ENCODE data around the gene GAST.

Gene GAST

GRCh38 chr17:41738801-41739112, 26.6 kb downstream of the GAST start:
- no peak overlapping the region for H3K4me2 ChIP-seq (ENCODE audit: low read depth, low read length, poor library complexity, severe bottlenecking)
- no peaks in the 10 kb centered on the region for H3K9me3 ChIP-seq (ENCODE audit: insufficient read depth, low read length)
- no peak overlapping the region for H3K27ac ChIP-seq (ENCODE audit: low read depth, low read length)
- no peaks in the 10 kb centered on the region for H3K79me2 ChIP-seq (ENCODE audit: insufficient read depth, low read length)
- no peak overlapping the region for H3K4me3 ChIP-seq (ENCODE audit: insufficient read depth, low read length, poor library complexity, severe bottlenecking)
- peak overlapping the region; percentile 89 for H2AFZ ChIP-seq (ENCODE audit: low read depth, low read length, severe bottlenecking)
- H4K20me1 ChIP-seq (ENCODE audit: low read depth, low read length): no peaks in the 10 kb centered on the region
- no peaks in the 10 kb centered on the region for H3K27me3 ChIP-seq (ENCODE audit: low read length)
- H3K9me2 ChIP-seq (replicated peaks; ENCODE audit: insufficient read depth, low read length): no peaks in the 10 kb centered on the region
- no peaks in the 10 kb centered on the region for H3K36me3 ChIP-seq (ENCODE audit: low read length)
- no peak overlapping the region for H3K9ac ChIP-seq (ENCODE audit: low read length)
- TF ChIP-seq CTCF (IDR thresholded peaks at IDR 0.05; ENCODE audit: insufficient read depth, low read length, poor library complexity, severe bottlenecking) (no peak), EZH2phosphoT487 (conservative IDR thresholded peaks at IDR 0.05; ENCODE audit: low read length) (no peak)
- no peaks in the 10 kb centered on the region for H3F3A ChIP-seq (ENCODE audit: insufficient read depth)

- TF ChIP-seq CTCF (IDR thresholded peaks at IDR 0.05; ENCODE audit: insufficient read depth, low read length, poor library complexity, severe bottlenecking) (no peak), EZH2phosphoT487 (conservative IDR thresholded peaks at IDR 0.05; ENCODE audit: low read length) (no peak)
- H3K9me3 ChIP-seq (ENCODE audit: insufficient read depth, low read length): no peaks in the 10 kb centered on the region
- no peak overlapping the region for H2AFZ ChIP-seq (ENCODE audit: low read depth, low read length, severe bottlenecking)
- no peaks in the 10 kb centered on the region for H3F3A ChIP-seq (ENCODE audit: insufficient read depth)
- no peaks in the 10 kb centered on the region for H3K27me3 ChIP-seq (ENCODE audit: low read length)
- no peaks in the 10 kb centered on the region for H3K36me3 ChIP-seq (ENCODE audit: low read length)
- no peaks in the 10 kb centered on the region for H3K79me2 ChIP-seq (ENCODE audit: insufficient read depth, low read length)
- H3K4me3 ChIP-seq (ENCODE audit: insufficient read depth, low read length, poor library complexity, severe bottlenecking): no peak overlapping the region
- no peak overlapping the region for H3K4me2 ChIP-seq (ENCODE audit: low read depth, low read length, poor library complexity, severe bottlenecking)
- no peak overlapping the region for H3K27ac ChIP-seq (ENCODE audit: low read depth, low read length)
- no peaks in the 10 kb centered on the region for H4K20me1 ChIP-seq (ENCODE audit: low read depth, low read length)
- H3K9me2 ChIP-seq (replicated peaks; ENCODE audit: insufficient read depth, low read length): no peaks in the 10 kb centered on the region
- H3K9ac ChIP-seq (ENCODE audit: low read length): no peak overlapping the region
Measured at GRCh38 chr17:41739661-41740352, 27.7 kb downstream of the GAST start.

- TF ChIP-seq CTCF (IDR thresholded peaks at IDR 0.05; ENCODE audit: insufficient read depth, low read length, poor library complexity, severe bottlenecking) (no peak), EZH2phosphoT487 (conservative IDR thresholded peaks at IDR 0.05; ENCODE audit: low read length) (no peak)
- no peak overlapping the region for H3K9ac ChIP-seq (ENCODE audit: low read length)
- no peak overlapping the region for H3K4me3 ChIP-seq (ENCODE audit: insufficient read depth, low read length, poor library complexity, severe bottlenecking)
- H4K20me1 ChIP-seq (ENCODE audit: low read depth, low read length): no peaks in the 10 kb centered on the region
- no peaks in the 10 kb centered on the region for H3K36me3 ChIP-seq (ENCODE audit: low read length)
- H3K9me3 ChIP-seq (ENCODE audit: insufficient read depth, low read length): no peaks in the 10 kb centered on the region
- H2AFZ ChIP-seq (ENCODE audit: low read depth, low read length, severe bottlenecking): no peak overlapping the region
- no peaks in the 10 kb centered on the region for H3K27me3 ChIP-seq (ENCODE audit: low read length)
- no peak overlapping the region for H3K27ac ChIP-seq (ENCODE audit: low read depth, low read length)
- H3K79me2 ChIP-seq (ENCODE audit: insufficient read depth, low read length): no peaks in the 10 kb centered on the region
- H3K9me2 ChIP-seq (replicated peaks; ENCODE audit: insufficient read depth, low read length): no peaks in the 10 kb centered on the region
- H3F3A ChIP-seq (ENCODE audit: insufficient read depth): no peaks in the 10 kb centered on the region
- no peak overlapping the region for H3K4me2 ChIP-seq (ENCODE audit: low read depth, low read length, poor library complexity, severe bottlenecking)
Measured at GRCh38 chr17:41740506-41740905, 28.4 kb downstream of the GAST start.
